Liver (tissue), 9 donors: Measurements from ENCODE around the gene ARL11. TPM values are rescaled to one million over a fixed set of nuclear protein-coding genes. Genes with fewer than 3 reads are reported as not detected.

Experiments used
- DNase-seq: peaks from one replicate; pipeline ENCODE4 v3.0.0-alpha.2; 2017; ENCODE audit warnings: low spot score
- H3K27ac ChIP-seq, 2 donors: one replicate each; pipeline ENCODE4 v1.7.0; 2013; ENCODE audit warnings: inconsistent platforms in 2 of 2, low read length in 2 of 2, control low read depth in 1 of 2, low read depth in 1 of 2, mild to moderate bottlenecking in 1 of 2
- H3K27me3 ChIP-seq, 4 donors: one replicate each; pipeline versions ENCODE4 v1.6.1 to v1.7.0; 2013; ENCODE audit warnings: low read length in 3 of 4, inconsistent platforms in 1 of 4, mild to moderate bottlenecking in 1 of 4, moderate library complexity in 1 of 4; ENCODE audit not compliant: control insufficient read depth in 4 of 4, insufficient read depth in 4 of 4
- H3K36me3 ChIP-seq, 4 donors: one replicate each; pipeline versions ENCODE4 v1.6.1 to v1.7.0; 2013; ENCODE audit warnings: low read length in 3 of 4, mild to moderate bottlenecking in 3 of 4, low read depth in 1 of 4, moderate library complexity in 1 of 4; ENCODE audit not compliant: control insufficient read depth in 4 of 4, insufficient read depth in 3 of 4
- H3K4me1 ChIP-seq, 4 donors: one replicate each; pipeline versions ENCODE4 v1.6.1 to v1.7.0; 2013; ENCODE audit warnings: low read length in 3 of 4, mild to moderate bottlenecking in 3 of 4, moderate library complexity in 1 of 4; ENCODE audit not compliant: control insufficient read depth in 4 of 4, insufficient read depth in 4 of 4
- H3K4me3 ChIP-seq, 3 donors: one replicate each; pipeline versions ENCODE4 v1.6.1 to v1.7.0; 2013; ENCODE audit warnings: low read length in 3 of 3, control low read depth in 1 of 3, low read depth in 1 of 3, mild to moderate bottlenecking in 1 of 3
- H3K9ac ChIP-seq, 2 donors: one replicate each; pipeline ENCODE4 v1.7.0; 2013; ENCODE audit warnings: low read length in 2 of 2, mild to moderate bottlenecking in 2 of 2, moderate library complexity in 2 of 2, control low read depth in 1 of 2, low read depth in 1 of 2
- H3K9me3 ChIP-seq, 4 donors: one replicate each; pipeline versions ENCODE4 v1.6.1 to v1.7.0; 2013; ENCODE audit warnings: low read length in 3 of 4; ENCODE audit not compliant: control insufficient read depth in 4 of 4
- ATF3 ChIP-seq: IDR thresholded peaks from 2 replicates; pipeline ENCODE4 v1.6.1; 2016; ENCODE audit warnings: antibody characterized with exemption
- EGR1 ChIP-seq, 2 donors: IDR thresholded peaks; 2 replicates each; pipeline ENCODE4 v1.6.1; 2016 to 2018; ENCODE audit warnings: antibody characterized with exemption in 2 of 2, low read depth in 2 of 2
- FOXA1 ChIP-seq: IDR thresholded peaks from 2 replicates; pipeline ENCODE4 v1.6.1; 2016; ENCODE audit warnings: antibody characterized with exemption
- GABPA ChIP-seq, 2 donors: IDR thresholded peaks in 1 of 2; conservative IDR thresholded peaks in 1 of 2; 2 replicates each; pipeline ENCODE4 v1.6.1; 2016; ENCODE audit warnings: antibody characterized with exemption in 2 of 2, mild to moderate bottlenecking in 1 of 2, moderate library complexity in 1 of 2
- HNF4A ChIP-seq, 2 donors: conservative IDR thresholded peaks; 2 replicates each; pipeline ENCODE4 v1.6.1; 2016; ENCODE audit warnings: antibody characterized with exemption in 2 of 2, mild to moderate bottlenecking in 2 of 2
- HNF4G ChIP-seq: IDR thresholded peaks from 2 replicates; pipeline ENCODE4 v1.6.1; 2016; ENCODE audit warnings: antibody characterized with exemption
- JUND ChIP-seq, 2 donors: IDR thresholded peaks; 2 replicates each; pipeline ENCODE4 v1.6.1; 2016; ENCODE audit warnings: antibody characterized with exemption in 2 of 2
- MAX ChIP-seq: IDR thresholded peaks from 2 replicates; pipeline ENCODE4 v1.6.1; 2016; ENCODE audit warnings: antibody characterized with exemption
- NR2F2 ChIP-seq: IDR thresholded peaks from 2 replicates; pipeline ENCODE4 v1.6.1; 2016; ENCODE audit warnings: antibody characterized with exemption
- RAD21 ChIP-seq, 2 donors: IDR thresholded peaks; 2 replicates each; pipeline ENCODE4 v1.6.1; 2016; ENCODE audit warnings: antibody characterized with exemption in 2 of 2, mild to moderate bottlenecking in 2 of 2
- REST ChIP-seq: IDR thresholded peaks from 2 replicates; pipeline ENCODE4 v1.6.1; 2016; ENCODE audit warnings: antibody characterized with exemption, mild to moderate bottlenecking
- RXRA ChIP-seq, 2 donors: IDR thresholded peaks; 2 replicates each; pipeline ENCODE4 v1.6.1; 2017 to 2018; ENCODE audit warnings: antibody characterized with exemption in 2 of 2, mild to moderate bottlenecking in 1 of 2
- SP1 ChIP-seq: IDR thresholded peaks from 2 replicates; pipeline ENCODE4 v1.6.1; 2018; ENCODE audit warnings: antibody characterized with exemption, mild to moderate bottlenecking
- TAF1 ChIP-seq: conservative IDR thresholded peaks from 2 replicates; pipeline ENCODE4 v1.6.1; 2016; ENCODE audit warnings: antibody characterized with exemption, mild to moderate bottlenecking
- YY1 ChIP-seq: IDR thresholded peaks from 2 replicates; pipeline ENCODE4 v1.6.1; 2016; ENCODE audit warnings: antibody characterized with exemption, mild to moderate bottlenecking
- WGBS: extraction: QIAGEN DNeasy Blood & Tissue Kit; methylation state at CpG from one replicate; pipeline ENCODE4 v1.1.7; 2013; 5-methylcytosine and 5-hydroxymethylcytosine counted together
- polyA plus RNA-seq, 2 donors: library from polyadenylated mRNA; stranded (reverse) in 1 of 2; unstranded in 1 of 2; fragments of 200-250 nt in 1 of 2; fragments of >200 nt in 1 of 2; fragmentation: Nextera tagmentation in 1 of 2; extraction: Ambion mirVana in 1 of 2; gene quantifications; one replicate each; pipeline versions ENCODE4 v1.2.1 to v1.2.3, GENCODE V29; 2013 to 2015
- total RNA-seq, 2 donors: library from RNA; depleted of rRNA; stranded (reverse); fragments of >200 nt; gene quantifications; one replicate each; pipeline ENCODE4 v1.2.3, GENCODE V29; 2014
- TF ChIP-seq, protein P1 (sequence below): IDR thresholded peaks from 2 replicates; pipeline ENCODE4 v1.6.1; 2016; ENCODE audit warnings: antibody characterized with exemption
- TF ChIP-seq, protein P2 (sequence below): fragments of 150-350 bp; IDR thresholded peaks from 2 replicates; pipeline ENCODE4 v1.5.1; 2017; ENCODE audit warnings: improper control_type of control experiment, low read depth, low read length; ENCODE audit not compliant: missing input control
- donor health status: healthy.
- donor health status: healthy.
- donor health status: healthy.
- donor health status: healthy.
- donor health status: healthy.

The ARL11 gene
- total and polyA plus RNA-seq, 4 donors: 0.11 to 1.5 (median 0.59) TPM

DNA sequence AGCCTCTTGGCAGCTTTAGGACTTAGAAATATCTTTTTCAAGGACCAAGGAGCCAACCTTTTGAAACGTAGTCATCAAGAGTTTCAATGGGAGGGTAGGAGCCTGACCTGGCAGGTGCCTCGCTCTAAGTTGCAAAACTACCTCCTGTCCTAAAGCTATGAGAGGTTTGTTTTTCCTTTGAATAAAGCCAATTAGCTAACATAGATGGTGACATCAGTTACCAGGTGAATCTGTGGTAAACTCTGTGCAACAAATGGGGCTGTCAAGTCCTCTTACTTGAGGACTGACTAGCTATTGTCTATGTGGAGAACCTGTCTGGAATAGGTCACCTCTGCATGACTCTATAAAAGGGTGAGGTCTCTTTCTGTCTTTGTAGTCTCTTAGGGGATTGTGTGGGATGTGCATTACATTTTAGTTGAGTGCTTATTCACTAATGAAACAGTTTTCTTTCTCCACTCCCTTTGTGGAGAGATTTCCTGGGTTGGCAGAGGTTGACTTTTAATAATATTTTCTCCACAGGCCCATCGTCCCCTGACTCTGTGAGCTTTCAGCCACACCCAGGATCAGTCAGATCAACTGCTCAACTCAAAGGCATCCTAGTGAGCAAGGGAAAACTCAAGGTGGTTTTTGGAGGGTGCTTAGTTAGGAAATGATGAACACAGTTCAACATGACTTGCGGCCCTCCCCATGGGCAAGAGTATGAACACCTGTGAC, 9.9 kb downstream of the ARL11 start:
- H3K9ac ChIP-seq: no peak overlapping the region
- WGBS: 91% methylated on average over 4 of the region's 4 CpGs
- no peaks in the 10 kb centered on the region for H3K36me3 ChIP-seq
- no peak overlapping the region for H3K4me3 ChIP-seq
- peaks cover 0 to 3% (median 0%) of the 10 kb centered on the region in 4 donors for H3K4me1 ChIP-seq
- no peaks in the 10 kb centered on the region for H3K27me3 ChIP-seq
- no peaks in the 10 kb centered on the region for H3K9me3 ChIP-seq
- TF ChIP-seq SP1 (no peak), JUND (IDR thresholded peaks at IDR 0.05) (no peak), HNF4G (no peak), RXRA (IDR thresholded peaks at IDR 0.05) (no peak), ATF3 (no peak), TAF1 (no peak), HNF4A (conservative IDR thresholded peaks at IDR 0.05) (no peak), RAD21 (IDR thresholded peaks at IDR 0.05) (no peak), MAX (no peak), EGR1 (IDR thresholded peaks at IDR 0.05; ENCODE audit: low read depth in 2 of 2) (no peak), FOXA1 (no peak), GABPA (IDR thresholded peaks at IDR 0.05 in 1 of 2, conservative IDR thresholded peaks at IDR 0.05 in 1 of 2) (no peak)
- TF ChIP-seq, protein P1, sequence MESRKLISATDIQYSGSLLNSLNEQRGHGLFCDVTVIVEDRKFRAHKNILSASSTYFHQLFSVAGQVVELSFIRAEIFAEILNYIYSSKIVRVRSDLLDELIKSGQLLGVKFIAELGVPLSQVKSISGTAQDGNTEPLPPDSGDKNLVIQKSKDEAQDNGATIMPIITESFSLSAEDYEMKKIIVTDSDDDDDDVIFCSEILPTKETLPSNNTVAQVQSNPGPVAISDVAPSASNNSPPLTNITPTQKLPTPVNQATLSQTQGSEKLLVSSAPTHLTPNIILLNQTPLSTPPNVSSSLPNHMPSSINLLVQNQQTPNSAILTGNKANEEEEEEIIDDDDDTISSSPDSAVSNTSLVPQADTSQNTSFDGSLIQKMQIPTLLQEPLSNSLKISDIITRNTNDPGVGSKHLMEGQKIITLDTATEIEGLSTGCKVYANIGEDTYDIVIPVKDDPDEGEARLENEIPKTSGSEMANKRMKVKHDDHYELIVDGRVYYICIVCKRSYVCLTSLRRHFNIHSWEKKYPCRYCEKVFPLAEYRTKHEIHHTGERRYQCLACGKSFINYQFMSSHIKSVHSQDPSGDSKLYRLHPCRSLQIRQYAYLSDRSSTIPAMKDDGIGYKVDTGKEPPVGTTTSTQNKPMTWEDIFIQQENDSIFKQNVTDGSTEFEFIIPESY: no peak
- no peak for DNase-seq
- no peak overlapping the region for H3K27ac ChIP-seq

DNA sequence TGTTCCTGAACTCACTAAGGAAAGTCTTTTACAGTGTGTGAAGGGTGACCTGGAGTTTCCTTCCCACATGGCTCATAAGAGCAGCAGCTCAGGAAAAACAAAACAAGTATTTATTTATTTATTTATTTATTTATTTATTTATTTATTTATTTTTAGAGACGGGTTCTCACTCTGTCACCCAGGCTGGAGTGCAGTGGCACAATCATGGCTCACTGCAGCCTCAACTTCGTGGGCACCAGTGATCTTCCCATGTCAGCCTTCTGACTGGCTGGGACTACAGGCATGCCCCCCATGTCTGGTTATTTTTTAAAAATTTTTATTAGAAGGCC, 10.4 kb downstream of the ARL11 start:
- Histone ChIP-seq H3K4me1 (peaks cover 0 to 3% (median 0%) of the 10 kb centered on the region in 4 donors), H3K9ac (no peak overlapping the region), H3K27ac (no peak overlapping the region), H3K4me3 (no peak overlapping the region), H3K9me3 (no peaks in the 10 kb centered on the region), H3K36me3 (no peaks in the 10 kb centered on the region), H3K27me3 (no peaks in the 10 kb centered on the region)
- DNase-seq: no peak
- WGBS: 92% methylated on average over 2 of the region's 2 CpGs
- TF ChIP-seq FOXA1 (no peak), RAD21 (IDR thresholded peaks at IDR 0.05) (no peak), ATF3 (no peak), JUND (IDR thresholded peaks at IDR 0.05) (no peak), GABPA (IDR thresholded peaks at IDR 0.05 in 1 of 2, conservative IDR thresholded peaks at IDR 0.05 in 1 of 2) (no peak), TAF1 (no peak), YY1 (no peak), EGR1 (IDR thresholded peaks at IDR 0.05; ENCODE audit: low read depth in 2 of 2) (no peak), REST (no peak), NR2F2 (no peak), HNF4G (no peak)
- TF ChIP-seq, protein P2, sequence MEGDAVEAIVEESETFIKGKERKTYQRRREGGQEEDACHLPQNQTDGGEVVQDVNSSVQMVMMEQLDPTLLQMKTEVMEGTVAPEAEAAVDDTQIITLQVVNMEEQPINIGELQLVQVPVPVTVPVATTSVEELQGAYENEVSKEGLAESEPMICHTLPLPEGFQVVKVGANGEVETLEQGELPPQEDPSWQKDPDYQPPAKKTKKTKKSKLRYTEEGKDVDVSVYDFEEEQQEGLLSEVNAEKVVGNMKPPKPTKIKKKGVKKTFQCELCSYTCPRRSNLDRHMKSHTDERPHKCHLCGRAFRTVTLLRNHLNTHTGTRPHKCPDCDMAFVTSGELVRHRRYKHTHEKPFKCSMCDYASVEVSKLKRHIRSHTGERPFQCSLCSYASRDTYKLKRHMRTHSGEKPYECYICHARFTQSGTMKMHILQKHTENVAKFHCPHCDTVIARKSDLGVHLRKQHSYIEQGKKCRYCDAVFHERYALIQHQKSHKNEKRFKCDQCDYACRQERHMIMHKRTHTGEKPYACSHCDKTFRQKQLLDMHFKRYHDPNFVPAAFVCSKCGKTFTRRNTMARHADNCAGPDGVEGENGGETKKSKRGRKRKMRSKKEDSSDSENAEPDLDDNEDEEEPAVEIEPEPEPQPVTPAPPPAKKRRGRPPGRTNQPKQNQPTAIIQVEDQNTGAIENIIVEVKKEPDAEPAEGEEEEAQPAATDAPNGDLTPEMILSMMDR: no peak
